Memory B cell (primary cell): Measurements from ENCODE around the gene GNAZ.

ENCODE experiments used
- ATAC-seq: fragments of 150-1000 bp; cut with Tn5 transposase; 2 replicates; pipeline ENCODE4 v1.10.0; 2021; ENCODE audit warnings: low read depth, mild to moderate bottlenecking, moderate library complexity
- DNase-seq, 2 donors: peaks; one replicate each; pipeline ENCODE4 v3.0.0; 2022; ENCODE audit warnings: low spot score in 2 of 2
- H3K27ac Mint-ChIP-seq: one replicate; pipeline ENCODE4 v1.8.0; 2022; ENCODE audit warnings: mild to moderate bottlenecking, moderate library complexity, mixed read lengths
- H3K27me3 Mint-ChIP-seq: one replicate; pipeline ENCODE4 v1.8.0; 2022; ENCODE audit warnings: mixed read lengths
- H3K36me3 Mint-ChIP-seq: one replicate; pipeline ENCODE4 v1.8.0; 2022; ENCODE audit warnings: mild to moderate bottlenecking, mixed read lengths
- H3K4me1 Mint-ChIP-seq: one replicate; pipeline ENCODE4 v1.8.0; 2022; ENCODE audit warnings: mixed read lengths
- H3K4me3 Mint-ChIP-seq: one replicate; pipeline ENCODE4 v1.8.0; 2022; ENCODE audit warnings: mild to moderate bottlenecking, moderate library complexity, mixed read lengths
- H3K9me3 Mint-ChIP-seq: one replicate; pipeline ENCODE4 v1.8.0; 2022; ENCODE audit warnings: mixed read lengths

GNAZ gene

GRCh38 chr22:23054531-23055257 is 15.6 kb upstream of the GNAZ start:
- Mint-ChIP-seq H3K27ac (no peak overlapping the region), H3K4me1 (peaks cover 11% of the 10 kb centered on the region)
- no peak for DNase-seq

GRCh38 chr22:23055449-23056179 is 14.7 kb upstream of the GNAZ start:
- Mint-ChIP-seq H3K27me3 (peaks cover 2% of the 10 kb centered on the region), H3K36me3 (peaks cover 5% of the 10 kb centered on the region), H3K9me3 (peaks cover 9% of the 10 kb centered on the region), H3K4me1 (peaks cover 11% of the 10 kb centered on the region), H3K27ac (no peak overlapping the region), H3K4me3 (no peak overlapping the region)
- no peak for DNase-seq
- ATAC-seq = no peak

More at GRCh38 chr22:23054531-23055257, 15.6 kb upstream of the GNAZ start:
- ATAC-seq = peak; percentile 78
- H3K27me3 Mint-ChIP-seq = no peaks in the 10 kb centered on the region
- H3K9me3 Mint-ChIP-seq = peaks cover 9% of the 10 kb centered on the region
- peaks cover 5% of the 10 kb centered on the region for H3K36me3 Mint-ChIP-seq
- H3K4me3 Mint-ChIP-seq = peak overlapping the region; percentile 60

- no peak for DNase-seq
- no peak for ATAC-seq
- peaks cover 9% of the 10 kb centered on the region for H3K9me3 Mint-ChIP-seq
- peaks cover 5% of the 10 kb centered on the region for H3K36me3 Mint-ChIP-seq
- peaks cover 3% of the 10 kb centered on the region for H3K27me3 Mint-ChIP-seq
- no peak overlapping the region for H3K27ac Mint-ChIP-seq
- peaks cover 11% of the 10 kb centered on the region for H3K4me1 Mint-ChIP-seq
- H3K4me3 Mint-ChIP-seq = no peak overlapping the region
Measured at GRCh38 chr22:23057331-23057730, 13.0 kb upstream of the GNAZ start.

GRCh38 chr22:23058063-23058462 is 12.3 kb upstream of the GNAZ start:
- Mint-ChIP-seq H3K4me1 (peaks cover 11% of the 10 kb centered on the region), H3K27ac (no peak overlapping the region), H3K36me3 (peaks cover 5% of the 10 kb centered on the region), H3K9me3 (peaks cover 9% of the 10 kb centered on the region), H3K27me3 (peaks cover 3% of the 10 kb centered on the region), H3K4me3 (no peak overlapping the region)
- ATAC-seq = no peak
- DNase-seq = no peak

GRCh38 chr22:23058481-23059283 is 11.6 kb upstream of the GNAZ start:
- DNase-seq (no peak), ATAC-seq (no peak)
- H3K27me3 Mint-ChIP-seq = peaks cover 3% of the 10 kb centered on the region
- H3K4me3 Mint-ChIP-seq = no peak overlapping the region
- peaks cover 9% of the 10 kb centered on the region for H3K9me3 Mint-ChIP-seq
- H3K4me1 Mint-ChIP-seq = peaks cover 11% of the 10 kb centered on the region
- H3K27ac Mint-ChIP-seq = no peak overlapping the region
- peaks cover 5% of the 10 kb centered on the region for H3K36me3 Mint-ChIP-seq

- H3K36me3 Mint-ChIP-seq = peaks cover 5% of the 10 kb centered on the region
- H3K27me3 Mint-ChIP-seq = peaks cover 3% of the 10 kb centered on the region
- ATAC-seq (no peak), DNase-seq (no peak)
- H3K27ac Mint-ChIP-seq = no peak overlapping the region
- peaks cover 9% of the 10 kb centered on the region for H3K9me3 Mint-ChIP-seq
- H3K4me3 Mint-ChIP-seq = no peak overlapping the region
- peaks cover 8% of the 10 kb centered on the region for H3K4me1 Mint-ChIP-seq
Measured at GRCh38 chr22:23059284-23059948, 10.9 kb upstream of the GNAZ start.

- no peak for DNase-seq
- Mint-ChIP-seq H3K9me3 (peaks cover 6% of the 10 kb centered on the region), H3K4me3 (no peak overlapping the region), H3K27me3 (peaks cover 3% of the 10 kb centered on the region), H3K4me1 (no peaks in the 10 kb centered on the region), H3K36me3 (peaks cover 2% of the 10 kb centered on the region), H3K27ac (no peak overlapping the region)
- ATAC-seq = no peak
Measured at GRCh38 chr22:23060612-23061400, 9.5 kb upstream of the GNAZ start.

GRCh38 chr22:23061471-23062280 is 8.6 kb upstream of the GNAZ start:
- H3K4me1 Mint-ChIP-seq = peaks cover 3% of the 10 kb centered on the region
- H3K27me3 Mint-ChIP-seq = peaks cover 3% of the 10 kb centered on the region
- no peak overlapping the region for H3K27ac Mint-ChIP-seq
- no peaks in the 10 kb centered on the region for H3K36me3 Mint-ChIP-seq
- ATAC-seq (no peak), DNase-seq (no peak)
- no peak overlapping the region for H3K4me3 Mint-ChIP-seq
- H3K9me3 Mint-ChIP-seq = peaks cover 4% of the 10 kb centered on the region

GRCh38 chr22:23062616-23063538 is 7.4 kb upstream of the GNAZ start:
- ATAC-seq = no peak
- H3K27ac Mint-ChIP-seq = no peak overlapping the region
- H3K4me1 Mint-ChIP-seq = peaks cover 10% of the 10 kb centered on the region
- no peak overlapping the region for H3K4me3 Mint-ChIP-seq
- peaks cover 3% of the 10 kb centered on the region for H3K27me3 Mint-ChIP-seq
- DNase-seq = no peak
- no peaks in the 10 kb centered on the region for H3K9me3 Mint-ChIP-seq
- no peaks in the 10 kb centered on the region for H3K36me3 Mint-ChIP-seq

GRCh38 chr22:23063539-23064380 is 6.6 kb upstream of the GNAZ start:
- H3K9me3 Mint-ChIP-seq = no peaks in the 10 kb centered on the region
- no peak overlapping the region for H3K4me3 Mint-ChIP-seq
- ATAC-seq (no peak), DNase-seq (no peak)
- H3K36me3 Mint-ChIP-seq = no peaks in the 10 kb centered on the region
- H3K4me1 Mint-ChIP-seq = peaks cover 14% of the 10 kb centered on the region
- no peak overlapping the region for H3K27ac Mint-ChIP-seq
- H3K27me3 Mint-ChIP-seq = peaks cover 3% of the 10 kb centered on the region

GRCh38 chr22:23064381-23065068 is 5.8 kb upstream of the GNAZ start:
- no peak for DNase-seq
- H3K4me1 Mint-ChIP-seq = peaks cover 17% of the 10 kb centered on the region
- ATAC-seq = no peak
- H3K27ac Mint-ChIP-seq = no peak overlapping the region
- H3K9me3 Mint-ChIP-seq = no peaks in the 10 kb centered on the region
- H3K4me3 Mint-ChIP-seq = no peak overlapping the region
- peaks cover 3% of the 10 kb centered on the region for H3K27me3 Mint-ChIP-seq
- H3K36me3 Mint-ChIP-seq = no peaks in the 10 kb centered on the region
